ENCODE results near the gene BTBD1. TPM values are rescaled to one million over a fixed set of nuclear protein-coding genes. Genes with fewer than 3 reads are reported as not detected.

The BTBD1 gene
- total RNA-seq, 2 experiments from 2014 or later: 92.6 to 99.5 TPM

- Histone ChIP-seq H3K4me3 (ENCODE audit: low read depth, low read length, poor library complexity, severe bottlenecking) (peak overlapping the region; percentile 74), H3K4me1 (ENCODE audit: insufficient read depth, low read length, poor library complexity, severe bottlenecking) (peaks cover 23% of the 10 kb centered on the region), H3K9me3 (ENCODE audit: low read length) (no peaks in the 10 kb centered on the region), H3K4me2 (ENCODE audit: low read length) (peak overlapping the region; percentile 82), H4K20me1 (ENCODE audit: insufficient read depth, low read length) (no peaks in the 10 kb centered on the region), H3K27ac (ENCODE audit: low read depth, low read length, poor library complexity, severe bottlenecking) (peak overlapping the region; percentile 74), H2AFZ (ENCODE audit: low read length) (peak overlapping the region; percentile 88), H3K9me2 (ENCODE audit: insufficient read depth, low read length) (no peaks in the 10 kb centered on the region), H3K36me3 (ENCODE audit: insufficient read depth, low read length) (peaks cover 8% of the 10 kb centered on the region), H3K79me2 (ENCODE audit: insufficient read depth, low read depth, low read length) (no peaks in the 10 kb centered on the region)
- DNase-seq (ENCODE audit: low spot score): peak; percentile 93
- ChIA-PET POLR2A (interaction anchor here (1.0 to 1.1 kb wide), 3 partner anchors 14 to 45 kb away, joined by 3 to 4 read pairs (median 3); no protein-coding TSS in a partner anchor), CTCF (ENCODE audit: unreplicated experiment) (no interaction called here)
- TSS peak; percentile 85 for BruUV-seq (replicated peaks)
- no peak for TF ChIP-seq EZH2phosphoT487 (IDR thresholded peaks at IDR 0.05; ENCODE audit: borderline replicate concordance, low read depth, low read length)
- TF ChIP-seq CTCF (conservative IDR thresholded peaks at IDR 0.05; ENCODE audit: low read length): no peak
- intact Hi-C loops (cut with micrococcal nuclease; ENCODE audit: unreplicated experiment): loop anchor here (1.0 to 5.0 kb wide), 4 partner anchors 41 to 301 kb away; partner anchors contain the start of genes BTBD1, C15orf40, FSD2 and HDGFL3
These were observed 41.5 kb upstream of the BTBD1 start for GRCh38 chr15:83108266-83109219.

- Histone ChIP-seq H4K20me1 (ENCODE audit: insufficient read depth, low read length) (no peaks in the 10 kb centered on the region), H3K27ac (ENCODE audit: low read depth, low read length, poor library complexity, severe bottlenecking) (peak overlapping the region; percentile 74), H3K79me2 (ENCODE audit: insufficient read depth, low read depth, low read length) (no peaks in the 10 kb centered on the region), H3K9me2 (ENCODE audit: insufficient read depth, low read length) (no peaks in the 10 kb centered on the region), H3K9me3 (ENCODE audit: low read length) (no peaks in the 10 kb centered on the region), H3K4me3 (ENCODE audit: low read depth, low read length, poor library complexity, severe bottlenecking) (peak overlapping the region; percentile 74), H3K36me3 (ENCODE audit: insufficient read depth, low read length) (peaks cover under 1% of the 10 kb centered on the region; the same call in 1 of the 2 replicates), H3K4me1 (ENCODE audit: insufficient read depth, low read length, poor library complexity, severe bottlenecking) (peaks cover 23% of the 10 kb centered on the region), H3K4me2 (ENCODE audit: low read length) (peak overlapping the region; percentile 82), H2AFZ (ENCODE audit: low read length) (peak overlapping the region; percentile 88)
- TF ChIP-seq CTCF (conservative IDR thresholded peaks at IDR 0.05; ENCODE audit: low read length): no peak
- TF ChIP-seq EZH2phosphoT487 (IDR thresholded peaks at IDR 0.05; ENCODE audit: borderline replicate concordance, low read depth, low read length): no peak
- ChIA-PET POLR2A (interaction anchor here (1.1 kb wide), 2 partner anchors 40 to 45 kb away, joined by 3 to 4 read pairs; no protein-coding TSS in a partner anchor), CTCF (ENCODE audit: unreplicated experiment) (interaction anchor here (0.6 kb wide), 1 partner anchor 136 kb away, joined by 3 read pairs; no protein-coding TSS in a partner anchor)
- intact Hi-C loops (cut with micrococcal nuclease; ENCODE audit: unreplicated experiment): loop anchor here (1.0 to 5.0 kb wide), 4 partner anchors 41 to 301 kb away; partner anchors contain the start of genes BTBD1, C15orf40, FSD2 and HDGFL3
- peak; percentile 16 for DNase-seq (ENCODE audit: low spot score)
- BruUV-seq (replicated peaks): no TSS peak
These were observed 40.8 kb upstream of the BTBD1 start for GRCh38 chr15:83107841-83108181.

Measured in OCI-LY7 (cell line).